Ecto neural progenitor cell (in vitro differentiated cells): ENCODE results near the gene SMC1B.
"Not testable (repeated sequence)": the region's sequence is repeated elsewhere in the genome, so short reads cannot be mapped to it uniquely, and the experiment has no call there.

Source experiments
- DNase-seq: peaks from one replicate; pipeline ENCODE4 v3.0.0-alpha.2; 2018; ENCODE audit warnings: low spot score

Gene SMC1B

GRCh38 chr22:45445031-45445710, 31.8 kb upstream of the SMC1B start:
- DNase-seq: no peak

- DNase-seq: no peak
These were observed 30.8 kb upstream of the SMC1B start for GRCh38 chr22:45444168-45444567.

- DNase-seq: no peak
These were observed 28.7 kb upstream of the SMC1B start for GRCh38 chr22:45442116-45442515.

GRCh38 chr22:45441138-45441537, 27.7 kb upstream of the SMC1B start:
- DNase-seq: no peak

- not testable (repeated sequence) for DNase-seq
These were observed 27.3 kb upstream of the SMC1B start for GRCh38 chr22:45440688-45441087.

GRCh38 chr22:45438336-45438735, 24.9 kb upstream of the SMC1B start:
- no peak for DNase-seq

GRCh38 chr22:45436871-45437517, 23.6 kb upstream of the SMC1B start:
- not testable (repeated sequence) for DNase-seq

- peak; percentile 86 for DNase-seq
These were observed 22.2 kb upstream of the SMC1B start for GRCh38 chr22:45435544-45436139.

GRCh38 chr22:45434981-45435380, 21.6 kb upstream of the SMC1B start:
- DNase-seq: no peak

GRCh38 chr22:45430871-45431270, 17.5 kb upstream of the SMC1B start:
- no peak for DNase-seq

GRCh38 chr22:45429981-45430775, 16.8 kb upstream of the SMC1B start:
- no peak for DNase-seq

GRCh38 chr22:45429424-45429823, 16.0 kb upstream of the SMC1B start:
- no peak for DNase-seq

GRCh38 chr22:45428391-45429385, 15.3 kb upstream of the SMC1B start:
- DNase-seq: no peak

GRCh38 chr22:45427114-45427513, 13.7 kb upstream of the SMC1B start:
- no peak for DNase-seq

GRCh38 chr22:45426387-45426786, 13.0 kb upstream of the SMC1B start:
- DNase-seq: no peak

- no peak for DNase-seq
These were observed 12.3 kb upstream of the SMC1B start for GRCh38 chr22:45425531-45426265.

GRCh38 chr22:45425101-45425500, 11.7 kb upstream of the SMC1B start:
- no peak for DNase-seq

GRCh38 chr22:45424241-45424731, 10.9 kb upstream of the SMC1B start:
- DNase-seq: no peak

- no peak for DNase-seq
These were observed 10.1 kb upstream of the SMC1B start for GRCh38 chr22:45423524-45423923.

GRCh38 chr22:45422237-45422983, 9.0 kb upstream of the SMC1B start:
- DNase-seq: no peak
